Measurements from ENCODE around the gene MBOAT2. TPM values are rescaled to one million over a fixed set of nuclear protein-coding genes. Genes with fewer than 3 reads are reported as not detected.

Gene MBOAT2
- total RNA-seq, 4 donors from 2014 or later = 4.7 to 12.8 (median 9.7) TPM

DNA sequence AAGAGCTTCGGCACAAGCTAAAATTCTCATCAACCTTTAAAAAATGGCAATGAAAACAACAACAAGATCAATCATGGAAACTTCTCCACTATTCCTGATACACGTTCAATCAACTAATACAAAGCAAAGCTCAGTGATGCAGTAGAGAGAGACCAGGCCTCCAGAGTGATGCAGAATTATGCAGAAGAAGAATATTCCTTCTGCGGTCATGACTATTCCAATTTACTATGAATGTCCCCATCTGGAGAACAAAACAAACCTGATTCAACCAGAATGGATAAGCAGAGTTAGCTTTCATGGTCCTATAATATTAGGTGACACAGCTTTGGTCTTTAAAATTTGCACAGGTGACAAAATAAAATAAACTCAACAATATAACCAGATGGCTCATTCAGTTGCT lies 12.5 kb upstream of the MBOAT2 start:
- TF ChIP-seq, protein P1, sequence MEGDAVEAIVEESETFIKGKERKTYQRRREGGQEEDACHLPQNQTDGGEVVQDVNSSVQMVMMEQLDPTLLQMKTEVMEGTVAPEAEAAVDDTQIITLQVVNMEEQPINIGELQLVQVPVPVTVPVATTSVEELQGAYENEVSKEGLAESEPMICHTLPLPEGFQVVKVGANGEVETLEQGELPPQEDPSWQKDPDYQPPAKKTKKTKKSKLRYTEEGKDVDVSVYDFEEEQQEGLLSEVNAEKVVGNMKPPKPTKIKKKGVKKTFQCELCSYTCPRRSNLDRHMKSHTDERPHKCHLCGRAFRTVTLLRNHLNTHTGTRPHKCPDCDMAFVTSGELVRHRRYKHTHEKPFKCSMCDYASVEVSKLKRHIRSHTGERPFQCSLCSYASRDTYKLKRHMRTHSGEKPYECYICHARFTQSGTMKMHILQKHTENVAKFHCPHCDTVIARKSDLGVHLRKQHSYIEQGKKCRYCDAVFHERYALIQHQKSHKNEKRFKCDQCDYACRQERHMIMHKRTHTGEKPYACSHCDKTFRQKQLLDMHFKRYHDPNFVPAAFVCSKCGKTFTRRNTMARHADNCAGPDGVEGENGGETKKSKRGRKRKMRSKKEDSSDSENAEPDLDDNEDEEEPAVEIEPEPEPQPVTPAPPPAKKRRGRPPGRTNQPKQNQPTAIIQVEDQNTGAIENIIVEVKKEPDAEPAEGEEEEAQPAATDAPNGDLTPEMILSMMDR (IDR thresholded peaks at IDR 0.05; ENCODE audit: low read depth) = no peak

DNA sequence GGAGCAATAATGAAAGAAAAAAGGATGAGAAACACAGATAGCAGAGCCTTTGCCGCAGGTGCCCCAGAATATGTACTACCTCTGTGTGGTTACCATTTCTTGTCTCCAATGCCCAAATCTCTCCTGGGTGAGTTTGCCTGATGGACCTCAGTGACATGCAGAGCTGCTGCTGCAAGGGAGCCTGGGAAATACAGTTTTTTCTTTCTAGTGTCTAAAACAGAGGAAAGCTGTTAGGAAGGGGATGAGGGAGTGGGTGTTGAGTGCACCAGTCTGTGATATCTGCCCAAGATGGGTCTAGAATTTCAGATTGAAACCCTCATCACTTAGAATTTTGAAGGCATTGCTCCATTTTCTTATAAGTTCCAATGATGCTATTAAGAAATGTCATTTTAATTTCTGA lies 9.9 kb upstream of the MBOAT2 start:
- TF ChIP-seq, protein P1 (IDR thresholded peaks at IDR 0.05; ENCODE audit: low read depth) = no peak

DNA sequence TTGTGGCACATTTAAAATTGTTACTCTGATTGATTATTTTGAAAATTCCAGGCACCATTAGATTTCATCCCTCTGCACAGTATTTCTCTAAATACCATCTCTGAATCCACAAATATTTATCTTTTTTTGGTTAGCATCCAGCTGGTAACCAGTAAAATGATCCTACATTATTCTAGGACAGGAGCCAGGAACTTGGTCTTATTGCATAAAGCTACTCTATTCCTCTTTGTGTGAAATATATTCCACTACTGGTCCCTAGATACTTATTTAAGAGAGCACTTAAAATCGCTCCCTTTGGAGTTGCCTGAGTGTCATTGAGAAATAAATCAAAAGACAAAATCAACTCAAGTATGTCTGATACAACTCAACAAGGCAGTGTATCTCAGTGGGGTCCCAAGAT lies 7.4 kb upstream of the MBOAT2 start:
- TF ChIP-seq, protein P1 (IDR thresholded peaks at IDR 0.05; ENCODE audit: low read depth) = no peak

DNA sequence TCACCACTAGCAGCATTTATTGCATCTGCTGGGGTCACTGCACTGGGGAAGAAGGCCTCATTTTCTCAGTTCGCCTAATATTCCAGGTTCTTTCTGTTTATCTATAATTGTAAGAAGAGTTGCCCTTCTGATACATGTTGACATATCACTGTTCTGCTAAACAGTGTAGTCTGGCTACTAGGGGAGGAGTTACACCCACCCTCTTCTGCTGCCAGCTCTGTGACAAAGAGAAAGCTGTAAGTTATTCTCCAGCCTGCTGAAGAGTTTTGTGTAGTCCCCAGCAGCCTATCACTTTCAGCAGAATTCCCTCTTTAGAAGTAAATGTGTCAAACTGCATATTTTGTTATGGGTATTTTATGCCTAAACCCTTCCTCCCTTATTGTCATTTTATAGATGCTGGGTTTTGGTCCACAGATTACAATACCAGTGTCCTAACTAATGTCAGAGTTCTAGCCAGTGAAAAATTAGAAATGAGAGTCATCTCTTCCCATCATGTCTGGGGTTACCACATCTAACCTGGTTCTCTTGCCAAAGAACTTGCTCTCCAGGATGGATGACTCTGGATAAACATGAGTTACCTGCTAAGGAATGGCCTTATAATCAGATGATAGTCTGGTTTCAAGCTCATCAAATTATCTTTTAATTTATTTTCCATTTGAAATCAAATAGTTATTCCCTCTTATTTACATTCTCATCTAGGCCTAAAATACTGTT lies 5.6 kb upstream of the MBOAT2 start:
- TF ChIP-seq, protein P1 (IDR thresholded peaks at IDR 0.05; ENCODE audit: low read depth) = no peak

DNA sequence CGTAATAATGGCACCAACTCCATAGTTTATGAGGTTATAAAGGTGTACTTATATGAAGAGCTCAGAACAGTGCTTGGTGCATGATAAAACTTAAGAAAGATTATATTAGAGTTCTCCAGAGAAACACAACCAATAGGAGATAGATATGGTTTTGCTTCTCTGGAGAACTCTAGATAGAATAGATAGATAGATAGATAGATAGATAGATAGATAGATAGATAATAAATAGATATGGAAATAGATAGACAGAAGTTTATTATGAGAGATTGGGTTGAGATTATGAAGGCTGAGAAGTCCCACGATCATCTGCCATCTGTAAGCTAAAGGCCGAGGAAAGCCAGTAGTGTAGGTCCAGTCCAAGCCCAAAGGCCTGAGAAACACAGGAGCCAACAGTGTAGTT lies 2.9 kb upstream of the MBOAT2 start:
- TF ChIP-seq, protein P1 (IDR thresholded peaks at IDR 0.05; ENCODE audit: low read depth) = no peak

DNA sequence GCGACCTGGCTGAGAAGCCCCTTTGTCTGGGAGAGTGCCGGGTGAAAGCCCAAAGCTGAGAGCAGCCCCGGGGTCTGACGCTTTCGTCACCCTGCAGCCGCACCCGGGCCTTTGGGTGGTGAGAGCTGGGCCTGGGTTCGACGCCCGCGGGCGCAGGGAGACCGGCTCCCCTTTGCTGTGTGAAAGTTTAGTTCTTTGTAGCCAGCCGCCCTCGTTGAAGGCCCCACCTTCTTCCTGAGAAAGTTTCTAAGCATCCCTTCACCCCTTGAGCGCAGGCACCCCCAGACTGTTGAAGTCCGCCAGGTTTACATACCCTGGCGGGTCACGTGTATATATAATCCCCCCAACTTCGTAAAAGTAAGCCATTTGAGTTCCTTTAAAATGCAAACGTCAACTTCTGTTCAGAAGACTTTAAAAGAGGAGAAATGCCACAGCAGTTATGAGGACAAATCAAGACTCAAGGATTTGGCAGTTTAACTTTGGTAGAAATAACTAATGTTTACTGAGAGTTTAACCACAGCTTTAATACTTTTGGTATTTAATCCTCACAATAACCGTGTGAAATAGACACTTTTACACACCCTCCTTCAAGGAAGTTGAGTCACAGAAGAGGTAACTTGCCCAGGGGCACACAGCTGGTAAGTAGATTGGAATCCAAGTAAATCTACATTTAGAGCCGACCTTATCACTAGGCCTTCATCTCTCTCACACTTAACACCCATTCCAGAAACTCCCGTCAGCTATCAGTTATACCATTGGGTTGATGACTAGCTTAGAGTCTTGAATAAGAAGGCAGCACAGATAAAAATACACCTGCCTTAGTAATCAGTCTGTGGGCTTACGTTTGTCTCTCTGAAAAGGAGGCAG lies 1.1 kb upstream of the MBOAT2 start:
- TF ChIP-seq, protein P1 (IDR thresholded peaks at IDR 0.05; ENCODE audit: low read depth) = no peak

DNA sequence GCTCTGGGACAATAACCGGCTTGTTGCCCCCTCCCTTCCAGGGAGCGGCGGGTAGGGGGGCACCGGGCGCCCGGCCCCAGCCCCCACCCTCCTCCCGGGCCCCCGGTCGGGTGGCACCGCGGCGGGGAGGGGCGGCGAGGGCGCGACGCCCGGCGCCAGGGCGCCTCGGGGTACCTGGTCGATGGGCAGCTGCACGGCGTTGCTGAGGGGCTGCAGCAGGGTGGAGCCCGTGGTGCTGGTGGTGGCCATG lies 193 bp downstream of the MBOAT2 start:
- TF ChIP-seq, protein P1 (IDR thresholded peaks at IDR 0.05; ENCODE audit: low read depth) = no peak

Measured in subcutaneous adipose tissue (tissue), 4 donors.